A673 (cell line): Measurements from ENCODE around the gene MMP1. TPM values are rescaled to one million over a fixed set of nuclear protein-coding genes. Genes with fewer than 3 reads are reported as not detected.

Experiments
- BruUV-seq: library from RNA; stranded (reverse); fragments of 400-500 nt; replicated peaks from 2 replicates; lab custom pipeline; 2021; lab: Mats Ljungman, UMichigan
- CTCF ChIA-PET: fragments of 300-600 bp; sonication (Branson Sonifier 250); formaldehyde crosslinking; loops from one replicate; lab custom pipeline; 2022; ENCODE audit warnings: antibody characterized with exemption; lab: Charles Lee
- POLR2A ChIA-PET: fragments of 300-600 bp; sonication (Branson Sonifier 250); formaldehyde crosslinking; loops from one replicate; lab custom pipeline; 2022; ENCODE audit warnings: antibody characterized with exemption; ENCODE audit not compliant: low non-redundant PET; lab: Charles Lee
- DNase-seq: peaks from one replicate; pipeline ENCODE4 v3.0.0-alpha.2; 2015; ENCODE audit warnings: low spot score
- H3K27ac ChIP-seq: fragments of 200-600 bp; sonication (generic); 2 replicates; pipeline ENCODE4 v1.5.1; 2016; ENCODE audit warnings: mixed run types, low read depth, mild to moderate bottlenecking, mixed read lengths, antibody characterized with exemption, low read length; ENCODE audit not compliant: poor library complexity, severe bottlenecking
- H3K27me3 ChIP-seq: fragments of 200-600 bp; sonication (generic); replicated peaks from 2 replicates; pipeline ENCODE4 v1.6.1; 2017; ENCODE audit warnings: mixed run types, low read depth, mild to moderate bottlenecking, mixed read lengths, antibody characterized with exemption, low read length; ENCODE audit not compliant: insufficient read depth, poor library complexity
- H3K36me3 ChIP-seq: fragments of 200-600 bp; sonication (generic); 2 replicates; pipeline ENCODE4 v1.6.1; 2016; ENCODE audit warnings: mixed run types, mild to moderate bottlenecking, mixed read lengths, antibody characterized with exemption, low read length; ENCODE audit not compliant: insufficient read depth, poor library complexity, severe bottlenecking
- H3K4me1 ChIP-seq: fragments of 200-600 bp; sonication (generic); 2 replicates; pipeline ENCODE4 v1.6.1; 2017; ENCODE audit warnings: mixed run types, mild to moderate bottlenecking, mixed read lengths, antibody characterized with exemption, low read length; ENCODE audit not compliant: insufficient read depth, poor library complexity, severe bottlenecking
- H3K4me3 ChIP-seq: fragments of 200-600 bp; sonication (generic); 2 replicates; pipeline ENCODE4 v1.5.1; 2016; ENCODE audit warnings: low read depth, mixed run types, mild to moderate bottlenecking, mixed read lengths, low read length; ENCODE audit not compliant: poor library complexity, severe bottlenecking
- H3K9me3 ChIP-seq: fragments of 200-600 bp; sonication (generic); 2 replicates; pipeline ENCODE4 v1.6.1; 2016; ENCODE audit warnings: mixed run types, low read depth, mild to moderate bottlenecking, mixed read lengths, antibody characterized with exemption, low read length; ENCODE audit not compliant: poor library complexity, severe bottlenecking
- EZH2 ChIP-seq: fragments of 200-600 bp; sonication (generic); IDR thresholded peaks from 2 replicates; pipeline ENCODE4 v1.6.1; 2017; ENCODE audit warnings: borderline replicate concordance, low read depth, mild to moderate bottlenecking, mixed read lengths, antibody characterized with exemption, low read length; ENCODE audit not compliant: poor library complexity, severe bottlenecking
- intact Hi-C: fragments of 100-400 bp; cut with micrococcal nuclease; formaldehyde crosslinking; loops from one replicate; pipeline ENCODE4 v1.10.0; 2022; ENCODE audit not compliant: unreplicated experiment
- total RNA-seq: library from RNA; stranded (reverse); gene quantifications from 2 replicates; pipeline ENCODE4 v1.2.3, GENCODE V29; 2021
- TF ChIP-seq, protein P1 (sequence below): fragments of 300-800, 200-600 bp; sonication (generic); conservative IDR thresholded peaks from 2 replicates; pipeline ENCODE4 v1.5.1; 2017; ENCODE audit warnings: low read depth, mild to moderate bottlenecking, antibody characterized with exemption, low read length, moderate library complexity, mixed read lengths

Gene MMP1
- total RNA-seq, 1 experiment from 2014 or later, result 815 TPM

GRCh38 chr11:102842930-102843329, 45.0 kb upstream of the MMP1 start:
- intact Hi-C loops, result no loop called here
- BruUV-seq, result no TSS peak
- ChIA-PET CTCF (interaction anchor here (0.5 kb wide), 1 partner anchor 275 kb away, joined by 4 read pairs; no protein-coding TSS in a partner anchor), POLR2A (no interaction called here)
- Histone ChIP-seq H3K9me3 (no peaks in the 10 kb centered on the region), H3K4me1 (peaks cover 36% of the 10 kb centered on the region), H3K27ac (no peak overlapping the region), H3K4me3 (no peak overlapping the region), H3K27me3 (no peaks in the 10 kb centered on the region), H3K36me3 (no peaks in the 10 kb centered on the region)
- no peak for DNase-seq
- TF ChIP-seq EZH2, result no peak
- TF ChIP-seq, protein P1, sequence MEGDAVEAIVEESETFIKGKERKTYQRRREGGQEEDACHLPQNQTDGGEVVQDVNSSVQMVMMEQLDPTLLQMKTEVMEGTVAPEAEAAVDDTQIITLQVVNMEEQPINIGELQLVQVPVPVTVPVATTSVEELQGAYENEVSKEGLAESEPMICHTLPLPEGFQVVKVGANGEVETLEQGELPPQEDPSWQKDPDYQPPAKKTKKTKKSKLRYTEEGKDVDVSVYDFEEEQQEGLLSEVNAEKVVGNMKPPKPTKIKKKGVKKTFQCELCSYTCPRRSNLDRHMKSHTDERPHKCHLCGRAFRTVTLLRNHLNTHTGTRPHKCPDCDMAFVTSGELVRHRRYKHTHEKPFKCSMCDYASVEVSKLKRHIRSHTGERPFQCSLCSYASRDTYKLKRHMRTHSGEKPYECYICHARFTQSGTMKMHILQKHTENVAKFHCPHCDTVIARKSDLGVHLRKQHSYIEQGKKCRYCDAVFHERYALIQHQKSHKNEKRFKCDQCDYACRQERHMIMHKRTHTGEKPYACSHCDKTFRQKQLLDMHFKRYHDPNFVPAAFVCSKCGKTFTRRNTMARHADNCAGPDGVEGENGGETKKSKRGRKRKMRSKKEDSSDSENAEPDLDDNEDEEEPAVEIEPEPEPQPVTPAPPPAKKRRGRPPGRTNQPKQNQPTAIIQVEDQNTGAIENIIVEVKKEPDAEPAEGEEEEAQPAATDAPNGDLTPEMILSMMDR, result no peak

GRCh38 chr11:102840018-102840417, 42.1 kb upstream of the MMP1 start:
- POLR2A ChIA-PET, result interaction anchor here (0.6 kb wide), 1 partner anchor 84 kb away, joined by 3 read pairs; no protein-coding TSS in a partner anchor
- no TSS peak for BruUV-seq
- Histone ChIP-seq H3K9me3 (no peaks in the 10 kb centered on the region), H3K27me3 (no peaks in the 10 kb centered on the region), H3K4me1 (peaks cover 47% of the 10 kb centered on the region), H3K4me3 (no peak overlapping the region), H3K36me3 (no peaks in the 10 kb centered on the region), H3K27ac (no peak overlapping the region)
- CTCF ChIA-PET, result no interaction called here
- DNase-seq, result no peak
- TF ChIP-seq, protein P1, result no peak
- no peak for TF ChIP-seq EZH2
- intact Hi-C loops, result no loop called here

- no peak overlapping the region for H3K4me3 ChIP-seq
- TF ChIP-seq, protein P1, result no peak
- no peak for TF ChIP-seq EZH2
- H3K9me3 ChIP-seq, result no peaks in the 10 kb centered on the region
- H3K27ac ChIP-seq, result no peak overlapping the region
- intact Hi-C loops, result no loop called here
- H3K4me1 ChIP-seq, result peaks cover 36% of the 10 kb centered on the region
- DNase-seq, result peak; percentile 67
- no peaks in the 10 kb centered on the region for H3K36me3 ChIP-seq
- BruUV-seq, result no TSS peak
- CTCF ChIA-PET, result no interaction called here
- POLR2A ChIA-PET, result no interaction called here
- H3K27me3 ChIP-seq, result no peaks in the 10 kb centered on the region
Observed at GRCh38 chr11:102837646-102838045, 39.7 kb upstream of the MMP1 start.
